ENCODE results near the gene GIMAP5. TPM values are rescaled to one million over a fixed set of nuclear protein-coding genes. Genes with fewer than 3 reads are reported as not detected.

The GIMAP5 gene
- total and polyA plus RNA-seq, 9 of the 15 experiments (the other 6 are each of a cell fraction or from before 2014, with no cell fraction given): 0.35 TPM; not detected in 8

DNA sequence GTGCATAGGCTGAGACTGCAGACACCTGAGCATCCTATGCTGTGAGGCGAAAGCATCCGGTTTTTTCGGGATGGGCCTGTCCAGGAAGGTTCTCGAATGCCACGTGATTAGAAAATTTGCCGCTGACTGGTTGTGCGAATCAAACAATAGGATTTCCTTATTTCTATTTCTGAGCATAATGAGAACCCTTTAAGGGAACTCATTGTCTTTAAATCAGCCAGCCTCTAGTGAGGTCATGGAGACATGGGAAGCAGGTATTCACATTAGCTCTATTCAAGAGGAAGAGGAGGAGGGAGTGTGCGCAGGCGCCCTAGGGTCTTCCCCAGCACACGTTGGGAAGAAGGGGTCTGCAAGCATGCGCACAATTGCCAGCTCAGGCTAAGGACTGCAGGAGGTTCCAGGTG, 15.2 kb upstream of the GIMAP5 start:
- Histone ChIP-seq H3K4me3 (no peak overlapping the region), H3K4me1 (replicated peaks in 1 of 2; ENCODE audit: control insufficient read depth in 2 of 2, insufficient read depth in 2 of 2, low read length in 2 of 2) (peaks cover 0 to 8% of the 10 kb centered on the region in 2 experiments; a peak in 1 of 5 replicates), H3K4me2 (ENCODE audit: insufficient read depth, low read length) (no peak overlapping the region), H3K79me2 (ENCODE audit: control insufficient read depth, insufficient read depth, low read length) (no peaks in the 10 kb centered on the region), H3K9ac (ENCODE audit: insufficient read depth in 1 of 2, low read depth in 2 of 2, low read length in 2 of 2) (no peak overlapping the region), H4K20me1 (replicated peaks; ENCODE audit: control insufficient read depth, insufficient read depth, low read length) (no peaks in the 10 kb centered on the region), H3K9me1 (ENCODE audit: control insufficient read depth, insufficient read depth, low read length) (no peaks in the 10 kb centered on the region), H2AFZ (ENCODE audit: low read depth, low read length) (0 out of 2 replicates have a peak overlapping the region, but pooled peaks have one; percentile 11), H3K9me3 (replicated peaks; ENCODE audit: control insufficient read depth, insufficient read depth, low read depth, low read length) (no peaks in the 10 kb centered on the region), H3K27ac (ENCODE audit: extremely low read depth, low read depth, low read length) (no peak overlapping the region), H3K27me3 (ENCODE audit: control insufficient read depth in 2 of 2, insufficient read depth in 2 of 2, low read length in 2 of 2) (peaks cover 33 to 41% of the 10 kb centered on the region in 2 experiments), H3K36me3 (ENCODE audit: control insufficient read depth, insufficient read depth, low read length) (no peaks in the 10 kb centered on the region)
- TF ChIP-seq E2F6 (IDR thresholded peaks at IDR 0.05; ENCODE audit: borderline replicate concordance in 1 of 2, extremely low read depth in 1 of 2, insufficient read depth in 1 of 2, insufficient read length in 1 of 2, low read depth in 1 of 2, low read length in 1 of 2, poor library complexity in 1 of 2, severe bottlenecking in 1 of 2): peak in 1 of 2 experiments; percentile 17
- no peak for TF ChIP-seq TBL1XR1 (IDR thresholded peaks at IDR 0.05; ENCODE audit: low read length in 2 of 2)
- no peak for TF ChIP-seq SRF (CRISPR knock-in tag; IDR thresholded peaks at IDR 0.05)
- TF ChIP-seq NRF1 (conservative IDR thresholded peaks at IDR 0.05 in 1 of 2, IDR thresholded peaks at IDR 0.05 in 1 of 2): peak; percentile 55 to 69
- no TSS peak for BruUV-seq (replicated peaks)
- 8% methylated on average over 11 of the region's 11 CpGs for WGBS (ENCODE audit: insufficient coverage, low coverage, missing lambda C conversion rate)
- DNase-seq (ENCODE audit: extremely low read depth in 1 of 4, low spot score in 3 of 4) (no peak), ATAC-seq (no peak; the same call in 2 of the 3 replicates), FAIRE-seq (no peak)
- in situ Hi-C loops (cut with MboI): no loop called here
- CTCF ChIA-PET (ENCODE audit: low intra/inter-chr PET ratio): no interaction called here
- intact Hi-C loops (cut with micrococcal nuclease): no loop called here
- POLR2A ChIA-PET: interaction anchor here (0.6 to 1.0 kb wide), 3 partner anchors 43 to 289 kb away, joined by 3 to 4 read pairs (median 3); no protein-coding TSS in a partner anchor

All from K562 (cell line).